Glutamatergic neuron (in vitro differentiated cells): ENCODE results near the gene IMMP2L. TPM values are rescaled to one million over a fixed set of nuclear protein-coding genes. Genes with fewer than 3 reads are reported as not detected.

ENCODE experiments used
- DNase-seq: peaks from one replicate; pipeline ENCODE4 v3.0.0; 2022
- H3K27ac Mint-ChIP-seq: one replicate; pipeline ENCODE4 v1.8.0; 2020; ENCODE audit warnings: mild to moderate bottlenecking, mixed read lengths, inconsistent platforms; ENCODE audit not compliant: unreplicated experiment
- H3K27me3 Mint-ChIP-seq: one replicate; pipeline ENCODE4 v1.8.0; 2020; ENCODE audit warnings: mild to moderate bottlenecking, moderate library complexity, mixed read lengths, inconsistent platforms; ENCODE audit not compliant: unreplicated experiment
- H3K36me3 Mint-ChIP-seq: one replicate; pipeline ENCODE4 v1.8.0; 2020; ENCODE audit warnings: mild to moderate bottlenecking, mixed read lengths, inconsistent platforms; ENCODE audit not compliant: unreplicated experiment
- H3K4me1 Mint-ChIP-seq: one replicate; pipeline ENCODE4 v1.8.0; 2020; ENCODE audit warnings: mild to moderate bottlenecking, low read depth, mixed read lengths, inconsistent platforms; ENCODE audit not compliant: unreplicated experiment
- H3K4me3 Mint-ChIP-seq: one replicate; pipeline ENCODE4 v1.8.0; 2020; ENCODE audit warnings: mild to moderate bottlenecking, mixed read lengths, inconsistent platforms; ENCODE audit not compliant: unreplicated experiment
- H3K9me3 Mint-ChIP-seq: one replicate; pipeline ENCODE4 v1.8.0; 2020; ENCODE audit warnings: mild to moderate bottlenecking, moderate library complexity, mixed read lengths, inconsistent platforms; ENCODE audit not compliant: unreplicated experiment
- CTCF ChIP-seq: fragments of 200-600 bp; sonication (generic); IDR thresholded peaks from one replicate; pipeline ENCODE4 v1.5.0; 2021; ENCODE audit not compliant: partially characterized antibody, unreplicated experiment
- total RNA-seq: library from RNA; stranded (reverse); fragmentation: NEBNext Ultra II Directional; extraction: Animal tissue kit (Norgen Biotek cat#: 25700); gene quantifications from one replicate; pipeline ENCODE4 v1.2.1, GENCODE V29; 2021; ENCODE audit not compliant: unreplicated experiment

The IMMP2L gene
- total RNA-seq, 1 donor from 2014 or later, result 9.6 TPM

GRCh38 chr7:111384065-111384891, 178.0 kb downstream of the IMMP2L start:
- H3K36me3 Mint-ChIP-seq, result no peaks in the 10 kb centered on the region
- no peaks in the 10 kb centered on the region for H3K27me3 Mint-ChIP-seq
- DNase-seq, result no peak
- H3K4me1 Mint-ChIP-seq, result no peaks in the 10 kb centered on the region
- TF ChIP-seq CTCF, result no peak
- no peak overlapping the region for H3K4me3 Mint-ChIP-seq
- no peaks in the 10 kb centered on the region for H3K9me3 Mint-ChIP-seq
- H3K27ac Mint-ChIP-seq, result no peak overlapping the region

- H3K9me3 Mint-ChIP-seq, result no peaks in the 10 kb centered on the region
- H3K27me3 Mint-ChIP-seq, result no peaks in the 10 kb centered on the region
- H3K4me3 Mint-ChIP-seq, result no peak overlapping the region
- no peaks in the 10 kb centered on the region for H3K4me1 Mint-ChIP-seq
- H3K27ac Mint-ChIP-seq, result no peak overlapping the region
- no peak for TF ChIP-seq CTCF
- no peak for DNase-seq
- no peaks in the 10 kb centered on the region for H3K36me3 Mint-ChIP-seq
These were observed 179.2 kb downstream of the IMMP2L start for GRCh38 chr7:111383133-111383532.

GRCh38 chr7:111381590-111381989, 180.7 kb downstream of the IMMP2L start:
- Mint-ChIP-seq H3K27me3 (no peaks in the 10 kb centered on the region), H3K4me3 (no peak overlapping the region), H3K27ac (no peak overlapping the region), H3K9me3 (no peaks in the 10 kb centered on the region), H3K4me1 (no peaks in the 10 kb centered on the region), H3K36me3 (no peaks in the 10 kb centered on the region)
- DNase-seq, result no peak
- TF ChIP-seq CTCF, result no peak

GRCh38 chr7:111380945-111381344, 181.3 kb downstream of the IMMP2L start:
- no peaks in the 10 kb centered on the region for H3K4me1 Mint-ChIP-seq
- H3K36me3 Mint-ChIP-seq, result no peaks in the 10 kb centered on the region
- no peak overlapping the region for H3K27ac Mint-ChIP-seq
- TF ChIP-seq CTCF, result no peak
- no peaks in the 10 kb centered on the region for H3K27me3 Mint-ChIP-seq
- no peak for DNase-seq
- no peaks in the 10 kb centered on the region for H3K9me3 Mint-ChIP-seq
- no peak overlapping the region for H3K4me3 Mint-ChIP-seq

- H3K9me3 Mint-ChIP-seq, result no peaks in the 10 kb centered on the region
- no peaks in the 10 kb centered on the region for H3K27me3 Mint-ChIP-seq
- TF ChIP-seq CTCF, result no peak
- no peak for DNase-seq
- H3K36me3 Mint-ChIP-seq, result no peaks in the 10 kb centered on the region
- H3K4me1 Mint-ChIP-seq, result no peaks in the 10 kb centered on the region
- no peak overlapping the region for H3K27ac Mint-ChIP-seq
- no peak overlapping the region for H3K4me3 Mint-ChIP-seq
These were observed 188.3 kb downstream of the IMMP2L start for GRCh38 chr7:111374027-111374426.
